ENCODE data around the gene METTL14.

Gene METTL14

DNA sequence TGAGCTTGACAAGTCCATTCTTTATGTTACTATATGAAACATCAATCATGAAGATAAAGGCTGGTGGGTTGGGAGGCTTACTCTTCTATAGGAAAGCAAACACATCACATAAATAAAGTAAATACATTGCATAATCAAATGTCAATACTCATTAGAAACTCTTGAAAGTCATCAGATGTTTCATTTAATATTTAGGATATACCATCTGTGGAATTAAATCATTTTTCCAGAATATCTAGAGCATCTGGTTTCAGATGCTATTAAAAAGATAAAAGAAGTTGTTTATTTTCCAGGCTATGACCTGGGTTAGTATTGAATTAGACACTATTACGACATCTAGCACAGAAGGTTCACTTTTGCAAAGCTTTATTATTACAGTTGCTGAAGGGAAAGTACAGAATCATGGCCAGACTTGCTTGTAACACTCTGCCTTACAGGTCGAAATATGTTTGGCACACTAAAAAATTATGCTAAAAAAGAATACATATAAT, 72.6 kb downstream of the METTL14 start:
- no peak for DNase-seq (ENCODE audit: low read depth in 1 of 2, low spot score in 1 of 2)

DNA sequence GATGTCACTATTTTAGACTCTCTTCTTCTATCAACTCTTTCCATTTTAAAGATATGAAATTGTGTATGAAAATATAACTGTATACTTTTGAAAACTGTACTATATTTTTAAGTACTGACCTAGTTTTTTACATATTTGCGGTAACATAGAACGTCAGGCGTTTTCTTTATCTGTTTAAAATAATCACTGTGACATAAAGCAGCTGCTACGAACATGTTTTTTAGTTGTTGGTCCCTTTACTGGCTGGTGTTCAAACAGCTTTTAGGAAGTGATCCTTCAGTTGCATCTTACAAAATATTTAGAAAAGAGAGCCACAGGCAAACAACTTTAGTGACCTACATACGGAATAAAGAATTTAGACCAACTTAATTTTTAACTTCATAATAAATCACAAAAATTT, 73.1 kb downstream of the METTL14 start:
- DNase-seq (ENCODE audit: low read depth in 1 of 2, low spot score in 1 of 2) = no peak

DNA sequence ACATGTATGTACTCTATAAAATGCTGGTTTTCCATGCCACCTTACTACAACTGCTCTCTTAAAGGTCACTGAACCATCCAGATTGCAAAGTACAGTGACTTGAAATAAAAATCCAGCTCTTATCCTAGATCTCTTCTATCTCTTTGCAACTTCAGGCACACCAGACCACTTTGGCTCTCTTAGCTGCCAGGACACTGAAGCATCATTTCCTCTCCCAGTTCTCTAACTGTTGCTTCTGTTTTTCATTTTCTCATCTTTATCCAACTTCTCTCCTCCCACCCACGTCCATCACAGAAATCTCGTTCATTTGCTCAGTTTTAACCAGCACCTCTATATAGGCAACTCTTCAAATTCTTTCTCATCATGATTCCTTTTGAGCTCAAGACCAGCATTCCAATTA, 74.3 kb downstream of the METTL14 start:
- DNase-seq (ENCODE audit: low read depth in 1 of 2, low spot score in 1 of 2) = no peak

DNA sequence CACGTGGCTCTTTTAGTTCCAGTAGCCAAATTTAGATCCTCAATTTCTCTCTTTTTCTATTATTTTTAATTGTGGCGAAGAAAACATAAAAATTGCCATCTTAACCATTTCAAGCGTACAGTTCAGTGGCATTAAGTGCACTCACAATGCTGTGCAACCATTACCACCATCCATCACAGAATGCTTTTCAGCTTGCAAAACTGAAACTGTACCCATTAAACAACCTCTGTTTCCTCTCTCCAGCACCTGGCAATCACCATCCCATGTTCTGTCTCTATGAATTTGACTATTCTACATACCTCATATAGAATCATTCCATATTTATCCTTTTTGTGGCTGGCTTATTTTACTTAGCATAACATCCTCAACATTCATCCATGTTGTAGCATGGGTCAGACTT, 74.9 kb downstream of the METTL14 start:
- no peak for DNase-seq (ENCODE audit: low read depth in 1 of 2, low spot score in 1 of 2)

DNA sequence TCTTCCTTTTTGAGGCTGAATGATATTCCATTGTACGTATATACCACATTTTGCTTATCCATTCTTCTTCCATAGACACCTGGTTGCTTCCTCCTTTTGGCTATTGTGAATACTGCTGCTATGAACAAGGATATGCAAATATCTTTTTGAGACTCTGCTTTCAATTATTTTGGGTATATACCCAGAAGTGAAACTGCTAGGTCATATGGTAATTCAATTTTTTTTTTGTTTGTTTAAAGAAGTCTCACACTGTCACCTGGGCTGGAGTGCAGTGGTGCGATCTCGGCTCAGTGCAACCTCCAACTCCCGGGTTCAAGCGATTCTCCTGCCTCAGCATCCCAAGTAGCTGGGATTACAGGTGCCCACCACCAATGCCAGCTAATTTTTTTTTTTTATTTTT, 75.3 kb downstream of the METTL14 start:
- DNase-seq (ENCODE audit: low read depth in 1 of 2, low spot score in 1 of 2) = no peak

DNA sequence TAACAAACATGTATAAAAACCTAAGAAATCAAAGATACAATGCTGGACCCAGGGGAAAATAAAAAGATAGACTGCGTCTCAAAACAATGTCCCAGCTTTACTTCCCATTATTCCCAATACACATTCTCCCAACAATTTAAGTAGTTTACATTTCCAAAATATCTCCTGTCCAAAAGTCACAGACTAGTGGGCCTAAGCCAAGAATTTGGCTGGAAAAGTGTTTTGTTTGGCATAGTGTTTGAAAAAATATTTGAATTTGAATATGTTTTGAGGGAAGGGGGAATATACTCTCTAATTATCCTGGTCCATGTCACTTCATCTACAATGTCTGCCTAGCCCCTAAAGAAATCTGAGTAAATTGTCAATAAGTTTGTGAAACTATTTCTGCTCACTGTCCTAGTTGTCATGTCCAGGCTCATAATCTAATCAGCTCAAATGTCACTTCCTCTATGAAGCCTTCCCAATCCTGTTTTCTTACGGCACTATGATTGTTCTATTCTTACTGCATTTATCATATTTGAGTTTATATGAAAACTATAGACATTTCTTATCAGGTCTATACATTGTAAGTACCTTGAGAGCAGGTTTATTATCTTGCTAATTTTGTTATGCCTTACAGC, 76.3 kb downstream of the METTL14 start:
- DNase-seq (ENCODE audit: low read depth in 1 of 2, low spot score in 1 of 2) = no peak

DNA sequence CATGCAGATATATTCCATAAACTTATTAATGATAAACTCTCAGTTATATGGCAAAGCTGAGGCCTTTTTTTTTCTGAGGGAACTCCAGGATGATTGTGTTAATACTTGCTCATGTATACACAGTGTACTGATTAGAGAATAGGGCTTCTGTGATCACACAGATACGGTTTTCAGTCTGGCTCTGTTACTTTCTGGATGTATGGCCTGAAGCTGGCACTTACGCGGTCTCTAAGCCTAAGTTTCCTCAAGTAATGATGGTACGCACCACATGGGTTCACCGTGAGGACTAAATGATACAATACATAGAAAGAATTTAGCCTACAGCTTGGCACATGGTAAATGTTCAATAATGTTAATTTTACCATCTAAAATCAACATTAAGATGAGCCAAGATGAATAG, 77.0 kb downstream of the METTL14 start:
- DNase-seq (ENCODE audit: low read depth in 1 of 2, low spot score in 1 of 2) = no peak

DNA sequence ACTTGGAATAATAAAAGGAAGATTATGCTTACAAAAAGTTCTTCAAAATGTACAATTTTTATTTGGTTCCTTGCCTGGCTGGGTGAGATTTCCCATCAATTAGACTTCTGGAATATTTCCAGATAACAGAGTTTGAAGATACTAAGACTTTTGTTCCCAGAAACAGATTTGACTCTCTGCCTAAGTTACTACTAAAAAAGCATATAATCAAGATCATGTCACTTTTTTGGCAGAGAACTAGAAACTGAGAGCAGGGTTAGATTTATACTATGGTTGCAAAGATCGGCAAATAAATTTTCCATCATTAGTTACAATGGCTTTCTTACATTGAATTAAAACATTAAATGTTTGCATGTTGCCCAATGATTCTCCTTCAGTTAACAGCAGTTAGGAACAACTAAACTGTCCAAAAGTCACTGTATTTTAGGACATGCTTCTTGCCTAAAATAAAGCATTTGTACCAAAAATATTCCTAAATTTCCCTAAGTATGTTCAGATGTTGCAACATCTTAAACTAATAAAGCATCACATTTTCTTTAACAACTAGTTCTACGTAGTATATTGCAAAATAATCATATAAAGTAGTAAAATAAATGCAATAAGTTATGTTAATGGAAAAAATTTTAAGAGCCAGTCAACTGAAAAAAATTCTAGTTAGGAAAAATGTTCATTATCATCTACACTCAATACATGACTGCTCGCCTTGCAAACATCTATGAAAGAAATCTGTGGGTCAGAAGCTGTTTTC, 77.7 kb downstream of the METTL14 start:
- DNase-seq (ENCODE audit: low read depth in 1 of 2, low spot score in 1 of 2) = no peak
